DMS 273 treated with DMSO at 0.1 percent for 48 hours (cell line): Measurements from ENCODE around the gene AGAP1.

ENCODE experiments used
- DNase-seq: peaks from one replicate; lab custom pipeline; 2025; lab: John Stamatoyannopoulos, UW

Gene AGAP1

GRCh38 chr2:235533198-235533597 lies 39.4 kb downstream of the AGAP1 start:
- no peak for DNase-seq

- peak; percentile 89 for DNase-seq
Observed at GRCh38 chr2:235533616-235534385, 40.0 kb downstream of the AGAP1 start.

GRCh38 chr2:235534678-235535422 lies 41.0 kb downstream of the AGAP1 start:
- DNase-seq, result no peak

GRCh38 chr2:235535423-235536130 lies 41.7 kb downstream of the AGAP1 start:
- DNase-seq, result no peak

- no peak for DNase-seq
Observed at GRCh38 chr2:235536711-235537110, 42.9 kb downstream of the AGAP1 start.

GRCh38 chr2:235537186-235537585 lies 43.3 kb downstream of the AGAP1 start:
- no peak for DNase-seq

- DNase-seq, result no peak
Observed at GRCh38 chr2:235537587-235537986, 43.7 kb downstream of the AGAP1 start.

GRCh38 chr2:235538144-235538639 lies 44.3 kb downstream of the AGAP1 start:
- DNase-seq, result no peak

GRCh38 chr2:235538981-235539380 lies 45.1 kb downstream of the AGAP1 start:
- no peak for DNase-seq

- no peak for DNase-seq
Observed at GRCh38 chr2:235539773-235540172, 45.9 kb downstream of the AGAP1 start.

GRCh38 chr2:235541016-235541415 lies 47.2 kb downstream of the AGAP1 start:
- peak; percentile 86 for DNase-seq

GRCh38 chr2:235541838-235542549 lies 48.2 kb downstream of the AGAP1 start:
- DNase-seq, result no peak

GRCh38 chr2:235542733-235543127 lies 48.9 kb downstream of the AGAP1 start:
- no peak for DNase-seq

GRCh38 chr2:235543128-235543750 lies 49.4 kb downstream of the AGAP1 start:
- no peak for DNase-seq

- DNase-seq, result no peak
Observed at GRCh38 chr2:235543851-235544688, 50.2 kb downstream of the AGAP1 start.

GRCh38 chr2:235544689-235544969 lies 50.8 kb downstream of the AGAP1 start:
- DNase-seq, result no peak

- no peak for DNase-seq
Observed at GRCh38 chr2:235545339-235546150, 51.7 kb downstream of the AGAP1 start.

- no peak for DNase-seq
Observed at GRCh38 chr2:235546151-235546435, 52.2 kb downstream of the AGAP1 start.

- no peak for DNase-seq
Observed at GRCh38 chr2:235546436-235546835, 52.6 kb downstream of the AGAP1 start.

- DNase-seq, result no peak
Observed at GRCh38 chr2:235549735-235550377, 56.0 kb downstream of the AGAP1 start.
